Ectodermal cell (in vitro differentiated cells): ENCODE measurements around the gene NMNAT2.

ENCODE experiments used
- H3K27ac ChIP-seq: 2 replicates; pipeline ENCODE4 v1.7.0; 2013; ENCODE audit warnings: mild to moderate bottlenecking, low read depth, low read length; ENCODE audit not compliant: insufficient read depth, poor library complexity, severe bottlenecking
- H3K27me3 ChIP-seq: 2 replicates; pipeline ENCODE4 v1.7.0; 2013; ENCODE audit warnings: mild to moderate bottlenecking, low read length; ENCODE audit not compliant: insufficient read depth, control insufficient read depth, poor library complexity, severe bottlenecking
- H3K36me3 ChIP-seq: one replicate; pipeline ENCODE4 v1.7.0; 2013; ENCODE audit warnings: low read length; ENCODE audit not compliant: control insufficient read depth, insufficient read depth
- H3K4me1 ChIP-seq: one replicate; pipeline ENCODE4 v1.7.0; 2013; ENCODE audit warnings: low read length; ENCODE audit not compliant: control insufficient read depth, insufficient read depth
- H3K4me3 ChIP-seq: 2 replicates; pipeline ENCODE4 v1.7.0; 2013; ENCODE audit warnings: low read depth, low read length, control low read depth; ENCODE audit not compliant: insufficient read depth
- H3K9me3 ChIP-seq: 2 replicates; pipeline ENCODE4 v1.7.0; 2013; ENCODE audit warnings: mild to moderate bottlenecking, low read length, moderate library complexity; ENCODE audit not compliant: control insufficient read depth
- WGBS, 2 experiments: methylation state at CpG; one replicate each; pipeline ENCODE4 v1.1.7; 2013; ENCODE audit warnings: missing lambda C conversion rate in 2 of 2; 5-methylcytosine and 5-hydroxymethylcytosine counted together

Gene NMNAT2

DNA sequence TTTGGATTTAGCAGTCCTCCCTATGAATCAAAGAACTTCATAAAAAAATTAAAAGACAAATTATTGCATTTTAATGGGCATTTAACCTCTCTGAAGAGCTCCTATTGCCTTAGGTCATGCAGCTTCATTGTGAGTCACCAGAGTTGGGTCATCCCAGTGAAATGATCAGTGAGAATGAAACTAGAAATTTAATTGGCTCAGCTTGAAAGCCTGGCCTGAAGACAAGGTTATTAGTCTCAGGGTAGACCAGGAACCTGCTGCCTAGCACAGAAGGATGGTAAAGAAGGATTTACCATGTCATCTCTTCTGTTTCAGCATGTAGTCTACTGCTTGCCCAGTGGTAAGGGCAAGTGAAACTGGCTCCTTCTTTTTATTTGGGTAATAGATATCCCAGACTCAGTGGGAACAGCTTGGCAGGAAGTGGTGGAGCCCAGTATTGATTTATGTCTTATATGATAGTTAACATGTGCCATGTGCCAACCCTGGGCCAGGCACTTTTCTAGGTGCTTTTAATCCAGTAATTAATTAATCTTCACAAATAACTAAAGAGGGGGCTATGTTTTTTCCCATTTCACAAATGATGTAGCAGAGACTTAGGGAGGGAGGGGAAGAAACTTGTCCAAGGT lies 208.5 kb downstream of the NMNAT2 start:
- H3K9me3 ChIP-seq, result no peaks in the 10 kb centered on the region
- H3K27me3 ChIP-seq, result no peaks in the 10 kb centered on the region
- H3K4me3 ChIP-seq, result no peak overlapping the region
- no peak overlapping the region for H3K27ac ChIP-seq
- no peaks in the 10 kb centered on the region for H3K36me3 ChIP-seq
- H3K4me1 ChIP-seq, result no peaks in the 10 kb centered on the region

DNA sequence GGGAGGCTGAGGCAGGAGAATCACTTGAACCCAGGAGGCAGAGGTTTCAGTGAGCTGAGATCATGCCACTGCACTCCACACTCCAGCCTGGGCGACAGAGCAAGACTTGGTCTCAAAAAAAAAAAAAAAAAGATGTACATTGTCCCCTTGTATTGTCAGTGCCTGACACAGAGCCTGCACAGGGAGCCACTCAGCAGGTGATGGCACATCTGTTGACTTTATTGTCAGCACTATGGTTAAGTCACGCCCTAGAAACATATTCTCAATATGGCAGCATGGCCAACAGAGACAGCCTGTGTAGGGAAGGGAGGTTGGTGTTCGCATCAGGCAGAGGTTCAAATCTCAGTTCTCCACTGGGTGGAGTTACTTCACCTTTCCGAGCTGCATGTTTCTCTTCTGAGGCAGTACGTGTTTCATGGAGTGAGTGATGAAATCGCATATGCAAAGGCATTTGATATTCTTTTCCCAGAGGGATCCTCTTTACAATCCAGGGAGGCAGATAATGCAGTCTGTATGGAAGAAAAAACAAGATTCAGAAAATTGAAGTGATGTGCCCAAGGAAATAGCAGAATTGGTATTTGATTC lies 211.6 kb downstream of the NMNAT2 start:
- H3K36me3 ChIP-seq, result no peaks in the 10 kb centered on the region
- no peak overlapping the region for H3K27ac ChIP-seq
- WGBS, 2 experiments, result 93 to 95% methylated on average over 6 of the region's 6 CpGs
- H3K4me1 ChIP-seq, result no peaks in the 10 kb centered on the region
- H3K27me3 ChIP-seq, result no peaks in the 10 kb centered on the region
- H3K4me3 ChIP-seq, result no peak overlapping the region
- H3K9me3 ChIP-seq, result no peaks in the 10 kb centered on the region

- no peaks in the 10 kb centered on the region for H3K27me3 ChIP-seq
- WGBS, 2 experiments, result 95 to 97% methylated on average over 3 of the region's 3 CpGs
- no peaks in the 10 kb centered on the region for H3K9me3 ChIP-seq
- H3K4me3 ChIP-seq, result no peak overlapping the region
- no peaks in the 10 kb centered on the region for H3K36me3 ChIP-seq
- H3K4me1 ChIP-seq, result peaks cover 6% of the 10 kb centered on the region
- no peak overlapping the region for H3K27ac ChIP-seq
Measured at GRCh38 chr1:183205196-183205781, 212.9 kb downstream of the NMNAT2 start.

DNA sequence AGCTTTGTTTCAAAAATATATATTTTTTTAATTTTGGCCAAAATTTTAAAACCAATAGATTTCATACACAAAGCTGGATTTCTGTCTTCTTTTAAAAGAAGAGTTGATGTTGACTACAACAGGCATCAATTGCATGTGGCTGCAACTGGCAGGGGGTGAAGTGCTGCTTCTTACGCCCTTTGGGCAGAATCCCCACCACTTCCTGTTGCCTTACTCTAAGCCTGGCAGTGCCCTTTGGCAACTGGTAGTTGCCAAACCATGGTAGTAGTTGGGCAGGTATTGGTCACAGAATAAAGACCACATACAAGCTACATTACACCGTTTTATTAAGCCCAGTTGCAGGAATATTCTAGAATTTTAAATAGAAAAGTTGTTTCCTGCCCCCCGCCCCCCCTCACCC lies 215.1 kb downstream of the NMNAT2 start:
- WGBS, 2 experiments, result 73 to 100% methylated on average over 1 to 2 of the region's 3 CpGs
- Histone ChIP-seq H3K36me3 (no peaks in the 10 kb centered on the region), H3K27ac (no peak overlapping the region), H3K9me3 (no peaks in the 10 kb centered on the region), H3K4me1 (peaks cover 6% of the 10 kb centered on the region), H3K4me3 (no peak overlapping the region), H3K27me3 (no peaks in the 10 kb centered on the region)

GRCh38 chr1:183200451-183200850 lies 217.7 kb downstream of the NMNAT2 start:
- no peaks in the 10 kb centered on the region for H3K27me3 ChIP-seq
- H3K36me3 ChIP-seq, result no peaks in the 10 kb centered on the region
- H3K9me3 ChIP-seq, result no peaks in the 10 kb centered on the region
- 69 to 75% methylated on average over 9 of the region's 9 CpGs for WGBS, 2 experiments
- no peak overlapping the region for H3K4me3 ChIP-seq
- H3K4me1 ChIP-seq, result peaks cover 6% of the 10 kb centered on the region
- H3K27ac ChIP-seq, result no peak overlapping the region

DNA sequence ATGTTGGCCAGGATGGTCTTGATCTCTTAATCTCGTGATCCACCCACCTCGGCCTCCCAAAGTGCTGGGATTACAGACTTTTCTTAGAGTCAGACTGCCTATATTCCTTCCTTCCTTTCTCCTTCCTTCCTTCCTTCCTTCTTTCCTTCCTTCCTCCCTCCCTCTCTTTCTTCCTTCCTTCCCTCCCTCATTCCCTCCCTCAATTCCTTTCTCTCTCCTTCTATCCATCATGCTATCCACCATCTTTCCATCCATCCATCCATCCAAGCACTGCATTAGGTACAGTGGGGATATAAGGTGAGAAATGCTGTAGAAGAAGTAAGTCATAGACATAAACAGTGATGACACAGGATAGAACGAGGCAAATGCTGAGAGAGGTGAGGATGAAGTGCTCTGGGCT lies 218.9 kb downstream of the NMNAT2 start:
- WGBS, 2 experiments, result 94 to 96% methylated on average over 3 of the region's 3 CpGs
- Histone ChIP-seq H3K36me3 (no peaks in the 10 kb centered on the region), H3K27me3 (no peaks in the 10 kb centered on the region), H3K27ac (no peak overlapping the region), H3K4me1 (peaks cover 6% of the 10 kb centered on the region), H3K4me3 (no peak overlapping the region), H3K9me3 (no peaks in the 10 kb centered on the region)

GRCh38 chr1:183198463-183198862 lies 219.7 kb downstream of the NMNAT2 start:
- H3K27ac ChIP-seq, result no peak overlapping the region
- peaks cover 6% of the 10 kb centered on the region for H3K4me1 ChIP-seq
- H3K27me3 ChIP-seq, result no peaks in the 10 kb centered on the region
- H3K4me3 ChIP-seq, result no peak overlapping the region
- no peaks in the 10 kb centered on the region for H3K9me3 ChIP-seq
- WGBS, 2 experiments, result 92 to 93% methylated on average over 9 of the region's 9 CpGs
- H3K36me3 ChIP-seq, result no peaks in the 10 kb centered on the region
